Calu3 (cell line): ENCODE results near the gene SLFN14. TPM values are rescaled to one million over a fixed set of nuclear protein-coding genes. Genes with fewer than 3 reads are reported as not detected.

Source experiments
- BruUV-seq: library from RNA; stranded (reverse); fragments of 400-500 nt; replicated peaks from 2 replicates; lab custom pipeline; 2021; lab: Mats Ljungman, UMichigan
- CTCF ChIA-PET: fragments of 300-600 bp; sonication (Branson Sonifier 250); formaldehyde crosslinking; loops from one replicate; lab custom pipeline; 2022; ENCODE audit warnings: antibody characterized with exemption; lab: Charles Lee
- DNase-seq: peaks from one replicate; pipeline ENCODE4 v3.0.0; 2022
- H3K27ac Mint-ChIP-seq: one replicate; pipeline ENCODE4 v1.8.0; 2022; ENCODE audit warnings: mixed read lengths; ENCODE audit not compliant: unreplicated experiment
- H3K27me3 Mint-ChIP-seq: one replicate; pipeline ENCODE4 v1.8.0; 2022; ENCODE audit warnings: mixed read lengths; ENCODE audit not compliant: unreplicated experiment
- H3K36me3 Mint-ChIP-seq: one replicate; pipeline ENCODE4 v1.8.0; 2022; ENCODE audit warnings: mild to moderate bottlenecking, moderate library complexity, mixed read lengths; ENCODE audit not compliant: insufficient read depth, unreplicated experiment
- H3K4me1 Mint-ChIP-seq: one replicate; pipeline ENCODE4 v1.8.0; 2022; ENCODE audit warnings: mild to moderate bottlenecking, low read depth, mixed read lengths; ENCODE audit not compliant: unreplicated experiment
- H3K4me3 Mint-ChIP-seq: one replicate; pipeline ENCODE4 v1.8.0; 2022; ENCODE audit warnings: mild to moderate bottlenecking, low read depth, moderate library complexity, mixed read lengths; ENCODE audit not compliant: unreplicated experiment
- H3K9me3 Mint-ChIP-seq: one replicate; pipeline ENCODE4 v1.8.0; 2022; ENCODE audit warnings: low read depth, mixed read lengths; ENCODE audit not compliant: unreplicated experiment
- CTCF ChIP-seq: fragments of 200-600 bp; IDR thresholded peaks from one replicate; pipeline ENCODE4 v1.8.0; 2022; ENCODE audit warnings: antibody characterized with exemption; ENCODE audit not compliant: unreplicated experiment
- intact Hi-C: fragments of 100-400 bp; cut with micrococcal nuclease; formaldehyde crosslinking; loops from one replicate; pipeline ENCODE4 v1.10.0; 2022; ENCODE audit not compliant: unreplicated experiment
- total RNA-seq: library from RNA; stranded (reverse); gene quantifications from 2 replicates; pipeline ENCODE4 v1.2.3, GENCODE V29; 2022

Gene SLFN14
- total RNA-seq, 1 experiment from 2014 or later = not detected

- CTCF ChIA-PET = interaction anchor here (0.8 to 1.5 kb wide), 4 partner anchors 9 to 176 kb away, joined by 3 to 4 read pairs (median 4); partner anchors contain the start of gene PEX12
- peak; percentile 60 for DNase-seq
- Mint-ChIP-seq H3K27ac (peak overlapping the region; percentile 99), H3K4me1 (no peaks in the 10 kb centered on the region), H3K27me3 (peaks cover 9% of the 10 kb centered on the region), H3K9me3 (no peaks in the 10 kb centered on the region), H3K36me3 (peaks cover 38% of the 10 kb centered on the region), H3K4me3 (peak overlapping the region; percentile 92)
- intact Hi-C loops = no loop called here
- TSS peak; percentile 87 for BruUV-seq
- TF ChIP-seq CTCF = no peak
Measured at GRCh38 chr17:35588196-35588920, 27.7 kb upstream of the SLFN14 start.

DNA sequence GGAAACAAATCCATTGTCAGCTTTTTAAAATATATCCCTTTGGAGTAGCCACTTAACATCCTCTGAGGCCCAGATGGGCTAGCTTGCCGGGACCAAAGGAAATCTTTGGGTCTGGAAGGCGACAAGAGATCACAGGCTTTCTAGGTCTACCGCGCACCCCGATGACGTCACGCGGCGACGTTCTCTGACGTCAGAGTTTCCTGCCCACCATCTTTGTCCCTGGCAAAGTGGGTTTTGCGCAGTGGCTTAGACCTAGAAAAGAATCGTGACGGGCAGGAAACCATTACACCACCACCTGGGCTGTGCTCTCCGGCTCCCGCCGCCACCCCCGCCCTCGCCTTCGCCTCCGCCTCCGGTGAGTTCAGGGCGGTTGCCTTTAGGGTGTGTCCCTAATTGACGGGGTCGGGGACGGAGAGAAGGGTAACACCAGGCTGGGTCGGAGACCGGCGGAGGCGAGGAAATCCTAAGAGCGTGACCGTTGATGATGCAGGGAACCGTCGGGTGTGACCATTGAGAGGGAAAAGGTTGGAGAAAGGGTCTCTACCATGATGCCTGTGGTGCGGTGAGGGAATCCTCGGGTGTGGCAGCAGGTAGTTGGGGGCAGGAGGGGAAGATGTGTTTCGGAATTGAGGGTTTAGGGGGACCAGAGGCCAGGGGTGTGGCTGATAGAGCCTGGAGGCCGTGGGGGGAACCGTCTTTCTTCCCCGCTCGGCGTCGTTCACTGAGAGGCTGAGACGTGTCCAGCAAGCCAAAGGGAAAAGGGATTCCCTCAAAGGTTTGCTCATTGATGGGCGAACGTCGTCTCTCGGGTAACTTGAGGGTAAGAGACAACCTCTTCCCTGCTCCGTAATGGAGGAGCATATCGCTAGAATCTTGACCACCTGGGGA lies 26.7 kb upstream of the SLFN14 start, which contains the start of gene AP2B1:
TSS of gene AP2B1 (plus strand) at position 249 of the 888 bp plus-strand sequence. CDS start 6,709 bp downstream, outside the sequence.
- Mint-ChIP-seq H3K9me3 (no peaks in the 10 kb centered on the region), H3K27me3 (peaks cover 15% of the 10 kb centered on the region), H3K4me1 (no peaks in the 10 kb centered on the region), H3K36me3 (peaks cover 38% of the 10 kb centered on the region), H3K27ac (peak within 1 kb of the TSS; percentile 99), H3K4me3 (peak within 1 kb of the TSS; percentile 92)
- peak; percentile 93 for DNase-seq
- intact Hi-C loops = no loop called here
- BruUV-seq = TSS peak; percentile 54
- CTCF ChIA-PET = interaction anchor here (0.8 kb wide), 1 partner anchor 9 kb away, joined by 3 read pairs; the partner anchor contains the start of gene PEX12
- no peak for TF ChIP-seq CTCF

DNA sequence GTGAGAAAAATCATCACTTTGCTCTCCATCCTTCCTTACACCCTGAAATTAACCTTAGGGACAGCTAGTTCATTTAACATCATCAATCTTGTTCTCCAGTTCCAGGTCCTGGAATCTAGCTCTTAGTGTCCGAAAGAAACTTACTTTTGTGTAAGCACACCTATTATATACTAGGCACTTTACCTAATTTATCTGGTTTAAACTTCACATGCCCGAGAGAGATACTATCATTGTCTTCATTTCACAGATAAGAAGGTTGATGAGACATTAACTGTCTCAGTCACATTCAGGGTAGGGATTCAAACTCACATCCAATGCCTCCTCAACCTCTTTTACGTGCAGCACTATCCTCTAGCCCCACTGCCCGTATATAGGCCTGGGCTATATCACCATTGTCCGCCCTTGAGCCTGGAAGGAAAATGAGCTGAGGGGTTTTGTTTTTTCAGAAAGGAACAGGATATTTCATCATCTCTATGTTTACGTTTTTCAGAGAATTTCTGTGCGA lies 26.0 kb upstream of the SLFN14 start:
- DNase-seq = no peak
- Mint-ChIP-seq H3K4me1 (no peaks in the 10 kb centered on the region), H3K27me3 (peaks cover 15% of the 10 kb centered on the region), H3K36me3 (peaks cover 38% of the 10 kb centered on the region), H3K4me3 (peak overlapping the region; percentile 92), H3K9me3 (no peaks in the 10 kb centered on the region), H3K27ac (peak overlapping the region; percentile 99)
- BruUV-seq = TSS peak; percentile 94
- intact Hi-C loops = no loop called here
- CTCF ChIA-PET = interaction anchor here (0.8 kb wide), 1 partner anchor 8 kb away, joined by 3 read pairs; the partner anchor contains the start of gene PEX12
- TF ChIP-seq CTCF = no peak

DNA sequence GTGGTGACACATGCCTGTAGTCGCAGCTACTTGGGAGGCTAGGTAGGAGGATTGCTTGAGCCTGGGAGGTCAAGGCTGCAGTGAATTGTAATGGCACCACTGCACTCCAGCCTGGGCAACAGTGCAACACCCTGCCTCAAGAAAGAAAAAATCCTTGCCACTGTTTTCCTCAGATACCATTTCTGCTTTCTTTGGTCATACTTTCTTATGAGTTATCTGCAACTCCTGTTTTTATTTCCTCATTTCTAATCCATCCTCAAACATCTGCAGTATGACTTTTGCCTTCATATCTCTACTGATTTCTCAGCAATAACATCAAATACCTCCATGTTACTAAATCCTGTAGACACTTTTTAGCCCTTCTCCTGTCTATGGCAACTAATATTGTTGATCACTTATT lies 23.4 kb upstream of the SLFN14 start:
- no TSS peak for BruUV-seq
- H3K4me1 Mint-ChIP-seq = no peaks in the 10 kb centered on the region
- peaks cover 15% of the 10 kb centered on the region for H3K27me3 Mint-ChIP-seq
- no peak overlapping the region for H3K27ac Mint-ChIP-seq
- intact Hi-C loops = no loop called here
- no peak overlapping the region for H3K4me3 Mint-ChIP-seq
- H3K36me3 Mint-ChIP-seq = peaks cover 28% of the 10 kb centered on the region
- CTCF ChIA-PET = no interaction called here
- no peaks in the 10 kb centered on the region for H3K9me3 Mint-ChIP-seq
- no peak for DNase-seq
- TF ChIP-seq CTCF = no peak
